SU-DHL-6 (cell line): ENCODE results near the gene BEST2.
A peak's percentile ranks its signal among the peaks of the same experiment; 100 is the strongest.
"Not testable (repeated sequence)": the region's sequence is repeated elsewhere in the genome, so short reads cannot be mapped to it uniquely, and the experiment has no call there.

Source experiments
- H2AFZ ChIP-seq: fragments of 200-600 bp; sonication (generic); 2 replicates; pipeline ENCODE4 v1.6.1; 2014; ENCODE audit warnings: low read depth, mild to moderate bottlenecking, moderate library complexity, mixed read lengths, antibody characterized with exemption, low read length; ENCODE audit not compliant: severe bottlenecking
- H3F3A ChIP-seq: fragments of 200-600 bp; shearing (Covaris generic); 2 replicates; pipeline ENCODE4 v1.6.0; 2016; ENCODE audit warnings: antibody characterized with exemption, mild to moderate bottlenecking; ENCODE audit not compliant: insufficient read depth
- H3K27ac ChIP-seq: fragments of 200-600 bp; sonication (generic); 2 replicates; pipeline ENCODE4 v1.5.1; 2016; ENCODE audit warnings: low read depth, mild to moderate bottlenecking, low read length, moderate library complexity, mixed read lengths
- H3K27me3 ChIP-seq: fragments of 200-600 bp; sonication (generic), shearing (Covaris generic); 2 replicates; pipeline ENCODE4 v1.6.0; 2014; ENCODE audit warnings: mild to moderate bottlenecking, low read length
- H3K36me3 ChIP-seq: fragments of 200-600 bp; sonication (generic); 2 replicates; pipeline ENCODE4 v1.6.1; 2014; ENCODE audit warnings: mild to moderate bottlenecking, low read length, mixed read lengths
- H3K4me2 ChIP-seq: fragments of 300-600, 200-600 bp; shearing (Covaris generic), sonication (generic); 2 replicates; pipeline ENCODE4 v1.6.0; 2014; ENCODE audit warnings: low read length, low read depth, mild to moderate bottlenecking; ENCODE audit not compliant: poor library complexity, severe bottlenecking
- H3K4me3 ChIP-seq: fragments of 200-600 bp; sonication (generic); 2 replicates; pipeline ENCODE4 v1.5.1; 2014; ENCODE audit warnings: antibody characterized with exemption, low read length, mild to moderate bottlenecking, mixed read lengths; ENCODE audit not compliant: insufficient read depth, poor library complexity, severe bottlenecking
- H3K79me2 ChIP-seq: fragments of 200-600 bp; sonication (generic); 2 replicates; pipeline ENCODE4 v1.6.1; 2014; ENCODE audit warnings: mild to moderate bottlenecking, low read length, moderate library complexity; ENCODE audit not compliant: insufficient read depth
- H3K9ac ChIP-seq: fragments of 200-600 bp; sonication (generic); 2 replicates; pipeline ENCODE4 v1.7.0; 2014; ENCODE audit warnings: mild to moderate bottlenecking, low read length
- H3K9me2 ChIP-seq: fragments of 200-600 bp; sonication (generic); replicated peaks from 2 replicates; pipeline ENCODE4 v1.6.1; 2014; ENCODE audit warnings: low read length; ENCODE audit not compliant: insufficient read depth
- H3K9me3 ChIP-seq: fragments of 200-600 bp; sonication (generic); 2 replicates; pipeline ENCODE4 v1.6.1; 2014; ENCODE audit warnings: low read length, mixed read lengths; ENCODE audit not compliant: insufficient read depth
- H4K20me1 ChIP-seq: fragments of 200-600 bp; sonication (generic); 2 replicates; pipeline ENCODE4 v1.6.1; 2014; ENCODE audit warnings: low read depth, mild to moderate bottlenecking, antibody characterized with exemption, low read length, moderate library complexity, mixed read lengths
- EZH2phosphoT487 ChIP-seq: fragments of 200-600 bp; sonication (generic), shearing (Covaris generic); conservative IDR thresholded peaks from 2 replicates; pipeline ENCODE4 v1.6.1; 2018; ENCODE audit warnings: mild to moderate bottlenecking, antibody characterized with exemption, low read length, moderate library complexity, mixed read lengths
- TF ChIP-seq, protein P1 (sequence below): fragments of 200-600 bp; sonication (generic); IDR thresholded peaks from one replicate; pipeline ENCODE4 v1.5.1; 2017; ENCODE audit warnings: antibody characterized with exemption, mild to moderate bottlenecking, low read length, moderate library complexity; ENCODE audit not compliant: insufficient read depth, poor library complexity, severe bottlenecking

Gene BEST2

DNA sequence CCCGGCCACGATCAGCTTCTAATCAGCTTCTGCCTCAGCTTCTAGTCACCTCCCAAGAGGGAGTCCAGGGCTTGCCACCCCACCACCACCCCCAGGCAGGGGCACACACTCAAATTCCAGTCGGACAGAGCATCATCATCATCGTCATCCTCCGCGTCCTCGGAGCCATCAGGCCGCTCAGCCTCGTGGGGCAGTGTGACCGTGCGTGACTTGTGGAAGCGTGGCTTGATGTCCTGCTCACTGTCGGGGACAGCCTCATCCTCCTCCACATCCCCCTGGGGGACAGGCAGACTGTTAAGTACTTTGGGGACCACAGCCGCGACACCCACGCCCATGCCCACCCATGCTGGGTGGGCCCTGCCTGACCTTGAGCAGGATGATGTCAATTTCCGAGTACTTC is 40.4 kb upstream of the BEST2 start:
- no peaks in the 10 kb centered on the region for H3K9me2 ChIP-seq
- H3K4me3 ChIP-seq, result no peak overlapping the region
- no peak overlapping the region for H3K9ac ChIP-seq
- H3K27me3 ChIP-seq, result no peaks in the 10 kb centered on the region
- no peak overlapping the region for H3K27ac ChIP-seq
- no peak overlapping the region for H3K4me2 ChIP-seq
- TF ChIP-seq, protein P1, sequence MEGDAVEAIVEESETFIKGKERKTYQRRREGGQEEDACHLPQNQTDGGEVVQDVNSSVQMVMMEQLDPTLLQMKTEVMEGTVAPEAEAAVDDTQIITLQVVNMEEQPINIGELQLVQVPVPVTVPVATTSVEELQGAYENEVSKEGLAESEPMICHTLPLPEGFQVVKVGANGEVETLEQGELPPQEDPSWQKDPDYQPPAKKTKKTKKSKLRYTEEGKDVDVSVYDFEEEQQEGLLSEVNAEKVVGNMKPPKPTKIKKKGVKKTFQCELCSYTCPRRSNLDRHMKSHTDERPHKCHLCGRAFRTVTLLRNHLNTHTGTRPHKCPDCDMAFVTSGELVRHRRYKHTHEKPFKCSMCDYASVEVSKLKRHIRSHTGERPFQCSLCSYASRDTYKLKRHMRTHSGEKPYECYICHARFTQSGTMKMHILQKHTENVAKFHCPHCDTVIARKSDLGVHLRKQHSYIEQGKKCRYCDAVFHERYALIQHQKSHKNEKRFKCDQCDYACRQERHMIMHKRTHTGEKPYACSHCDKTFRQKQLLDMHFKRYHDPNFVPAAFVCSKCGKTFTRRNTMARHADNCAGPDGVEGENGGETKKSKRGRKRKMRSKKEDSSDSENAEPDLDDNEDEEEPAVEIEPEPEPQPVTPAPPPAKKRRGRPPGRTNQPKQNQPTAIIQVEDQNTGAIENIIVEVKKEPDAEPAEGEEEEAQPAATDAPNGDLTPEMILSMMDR, result no peak
- TF ChIP-seq EZH2phosphoT487, result no peak
- peaks cover 14% of the 10 kb centered on the region; the same call in 1 of the 2 replicates for H3K36me3 ChIP-seq
- H4K20me1 ChIP-seq, result no peaks in the 10 kb centered on the region
- H2AFZ ChIP-seq, result no peak overlapping the region
- H3K9me3 ChIP-seq, result no peaks in the 10 kb centered on the region
- H3K79me2 ChIP-seq, result peaks cover 8% of the 10 kb centered on the region; the same call in 1 of the 2 replicates
- H3F3A ChIP-seq, result no peaks in the 10 kb centered on the region

DNA sequence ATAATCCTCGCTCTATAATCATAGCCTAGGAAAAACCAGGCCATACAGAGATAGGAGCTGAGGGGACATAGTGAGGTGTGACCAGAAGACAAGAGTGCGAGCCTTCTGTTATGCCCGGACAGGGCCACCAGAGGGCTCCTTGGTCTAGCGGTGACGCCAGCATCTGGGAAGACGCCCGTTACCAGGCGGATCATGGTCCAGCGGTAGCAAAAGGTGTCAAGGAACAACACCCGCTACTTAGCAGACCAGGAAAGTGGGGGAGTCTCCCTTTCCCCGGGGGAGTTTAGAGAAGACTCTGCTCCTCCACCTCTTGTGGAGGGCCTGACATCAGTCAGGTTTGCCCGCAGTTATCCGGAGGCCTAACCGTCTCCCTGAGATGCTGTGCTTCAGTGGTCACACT is 39.5 kb upstream of the BEST2 start:
- not testable (repeated sequence) for H3K27me3 ChIP-seq, H3K9me3 ChIP-seq, H2AFZ ChIP-seq, H3K27ac ChIP-seq, H3K36me3 ChIP-seq, H3K4me3 ChIP-seq, H3K4me2 ChIP-seq, H3F3A ChIP-seq, H3K79me2 ChIP-seq, H3K9ac ChIP-seq, H3K9me2 ChIP-seq, H4K20me1 ChIP-seq
- TF ChIP-seq, protein P1, result peak; percentile 5

DNA sequence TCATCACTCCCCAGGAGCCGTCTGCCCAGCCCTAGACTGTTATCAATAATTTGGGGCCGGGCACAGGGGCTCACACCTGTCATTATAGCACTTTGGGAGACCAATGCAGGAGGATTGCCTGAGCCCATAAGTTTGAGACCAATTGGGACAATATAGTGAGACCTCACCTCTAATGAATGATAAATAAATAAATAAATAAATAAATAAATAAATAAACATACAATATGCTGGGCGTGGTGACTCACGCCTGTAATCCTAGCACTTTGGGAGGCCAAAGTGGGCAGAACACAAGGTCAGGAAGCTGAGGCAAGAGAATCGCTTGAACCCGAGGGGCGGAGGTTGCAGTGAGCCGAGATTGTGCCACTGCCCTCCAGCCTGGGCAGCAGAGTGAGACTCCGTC is 38.3 kb upstream of the BEST2 start:
- not testable (repeated sequence) for H3K36me3 ChIP-seq, H3K27ac ChIP-seq, H3K4me2 ChIP-seq, H3K9me3 ChIP-seq, H3F3A ChIP-seq, H3K9ac ChIP-seq, H4K20me1 ChIP-seq, H3K4me3 ChIP-seq, H3K9me2 ChIP-seq, H2AFZ ChIP-seq, H3K27me3 ChIP-seq
- H3K79me2 ChIP-seq, result peaks cover 19% of the 10 kb centered on the region

DNA sequence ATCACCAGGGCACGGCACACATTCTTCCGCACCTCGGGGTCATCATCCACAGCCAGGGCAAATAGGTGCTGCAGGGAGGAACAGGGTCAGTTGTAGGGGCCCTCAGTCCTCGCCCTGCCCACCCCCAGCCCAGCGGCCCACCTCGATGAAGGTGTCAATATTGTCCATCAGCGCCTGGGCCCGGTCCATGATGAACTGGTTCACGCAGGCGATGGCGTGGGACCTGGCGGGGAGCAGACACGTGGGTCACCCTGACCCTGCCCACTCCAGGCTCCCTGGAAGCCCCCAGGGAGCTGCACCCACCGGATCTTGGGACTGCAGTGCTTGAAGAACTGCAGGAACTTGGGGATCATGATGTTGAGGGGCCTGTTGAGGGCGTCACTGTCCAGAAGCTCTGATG is 36.5 kb upstream of the BEST2 start:
- Histone ChIP-seq H3K36me3 (peaks cover 9% of the 10 kb centered on the region; the same call in 1 of the 2 replicates), H3F3A (no peaks in the 10 kb centered on the region)

More for the DNA sequence above, 36.5 kb upstream of the BEST2 start:
- Histone ChIP-seq H3K9me2 (no peaks in the 10 kb centered on the region), H2AFZ (no peak overlapping the region), H3K27ac (no peak overlapping the region), H3K27me3 (no peaks in the 10 kb centered on the region), H4K20me1 (0 out of 2 replicates have a peak, but pooled peaks cover 4% of the 10 kb centered on the region), H3K4me2 (no peak overlapping the region), H3K4me3 (no peak overlapping the region), H3K9me3 (no peaks in the 10 kb centered on the region), H3K79me2 (peaks cover 36% of the 10 kb centered on the region), H3K9ac (no peak overlapping the region)
- TF ChIP-seq, protein P1, result no peak
